Fibroblast of skin of scalp (primary cell): ENCODE measurements around the gene IL2RA.
"Not testable (repeated sequence)": the region's sequence is repeated elsewhere in the genome, so short reads cannot be mapped to it uniquely, and the experiment has no call there.

Experiments used
- DNase-seq: peaks from one replicate; pipeline ENCODE4 v3.0.0-alpha.2; 2013

Gene IL2RA

DNA sequence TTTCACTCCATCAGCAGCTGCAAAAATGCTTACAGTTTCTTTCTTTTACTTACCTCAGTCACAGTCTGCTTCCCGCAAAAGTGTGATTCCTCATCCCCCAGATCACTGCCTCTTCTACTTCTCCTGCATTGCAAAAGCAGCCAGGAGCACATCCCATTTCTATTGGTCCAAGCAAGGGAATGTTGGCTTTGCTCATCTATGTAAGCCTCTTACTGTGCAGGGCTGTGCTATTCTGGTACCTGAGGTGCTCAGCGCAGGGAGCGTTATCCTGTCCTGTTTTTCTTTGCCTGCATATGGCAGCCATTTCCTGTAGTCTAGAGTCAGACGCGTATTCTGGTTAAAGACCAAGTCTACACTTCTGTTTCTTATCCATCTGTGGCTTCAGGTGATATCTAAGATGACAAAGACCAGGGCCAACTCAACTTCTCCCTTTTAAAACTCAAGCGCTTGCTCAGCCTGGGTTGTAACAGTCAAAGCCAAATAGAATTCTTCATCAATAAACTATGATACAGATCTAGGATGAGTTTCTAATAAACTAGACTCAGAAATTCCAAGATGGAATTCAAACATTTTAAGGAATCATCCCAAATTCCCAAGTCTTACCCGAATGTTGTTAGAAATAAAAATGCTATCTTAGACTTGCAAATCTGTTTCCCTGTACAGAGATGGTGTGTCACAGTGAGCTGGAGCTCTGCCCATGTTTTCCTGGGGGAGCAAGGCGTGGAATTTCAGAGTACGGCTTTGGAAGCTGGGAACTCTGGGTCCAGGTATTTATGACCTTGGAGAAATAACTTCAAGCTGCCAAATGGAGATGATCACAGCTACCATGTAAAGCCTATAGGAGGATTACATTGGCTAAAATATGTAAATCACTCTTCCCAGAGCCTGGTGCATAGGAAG, 20.6 kb upstream of the IL2RA start:
- DNase-seq: peak; percentile 13

DNA sequence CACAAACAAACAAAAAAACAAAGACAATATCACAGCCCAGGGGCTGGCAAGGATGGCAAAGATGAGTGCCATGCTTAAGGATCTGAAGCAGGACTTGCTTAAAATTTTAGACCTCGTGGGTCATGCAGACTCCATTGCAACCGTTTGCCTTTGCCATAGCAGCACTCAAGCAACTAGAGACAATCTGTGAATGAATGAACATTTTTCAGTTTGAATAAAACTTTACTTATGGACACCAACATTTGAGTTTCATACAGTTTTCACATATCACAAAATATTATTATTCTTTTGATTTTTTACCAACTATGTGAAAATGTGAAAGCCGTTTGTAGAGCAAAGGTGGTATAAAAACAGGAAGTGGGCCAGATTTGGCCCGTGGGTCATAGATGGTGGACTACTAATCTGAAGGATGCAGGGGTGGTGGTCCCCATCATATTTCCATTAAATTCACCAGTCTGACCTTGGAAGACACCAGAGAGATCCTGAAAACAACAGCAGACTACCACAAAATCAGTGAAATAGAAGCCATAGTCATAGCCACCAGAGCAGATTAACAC, 18.3 kb upstream of the IL2RA start:
- no peak for DNase-seq

DNA sequence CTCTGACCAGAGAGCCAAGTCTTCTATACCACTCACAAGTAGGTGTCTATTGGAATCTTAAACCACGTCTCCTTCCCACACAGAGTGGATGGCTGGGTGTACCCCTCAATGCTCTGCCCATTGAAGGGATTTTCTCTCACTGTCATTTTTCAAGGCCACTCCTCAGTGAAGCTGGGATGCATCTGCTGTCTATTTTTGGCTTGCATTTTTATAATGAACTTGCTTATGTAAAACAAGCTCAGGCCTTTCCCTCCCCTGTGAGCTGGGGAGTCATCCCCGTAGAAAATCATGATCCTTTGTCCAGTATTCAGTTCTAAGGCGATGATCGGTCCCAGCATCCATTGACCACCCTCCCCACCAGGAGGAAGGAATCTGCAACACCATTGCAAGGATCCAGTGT, 16.9 kb upstream of the IL2RA start:
- DNase-seq: no peak

DNA sequence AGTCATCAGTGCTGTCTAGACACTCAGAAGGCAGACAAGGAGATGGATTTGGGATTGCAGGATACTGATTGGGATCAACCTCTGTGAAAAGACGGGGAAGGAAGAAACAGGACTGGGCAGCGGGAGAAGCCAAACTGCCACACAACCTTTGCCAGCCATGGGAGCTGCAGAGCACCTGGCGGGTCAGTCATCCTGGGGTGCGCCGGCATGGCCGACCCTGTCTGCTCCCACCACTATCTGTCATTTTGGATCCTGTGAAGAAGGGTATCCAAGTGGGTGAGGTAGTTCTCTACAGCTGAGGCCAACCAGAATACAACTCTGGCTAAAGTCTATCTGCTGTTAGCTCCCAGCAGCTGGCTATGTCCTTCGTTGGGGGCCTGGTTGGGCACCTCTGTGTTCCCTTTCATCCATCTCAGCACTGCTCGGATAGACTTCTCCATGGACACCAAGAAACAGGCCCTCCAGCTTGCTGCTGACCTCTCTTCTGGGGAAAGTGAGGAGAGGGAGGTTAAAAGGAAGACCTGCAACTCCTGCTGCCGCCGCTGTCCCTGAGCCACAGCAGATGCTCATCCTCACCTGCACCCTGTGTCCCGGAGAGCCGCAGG, 15.0 kb upstream of the IL2RA start:
- no peak for DNase-seq

DNA sequence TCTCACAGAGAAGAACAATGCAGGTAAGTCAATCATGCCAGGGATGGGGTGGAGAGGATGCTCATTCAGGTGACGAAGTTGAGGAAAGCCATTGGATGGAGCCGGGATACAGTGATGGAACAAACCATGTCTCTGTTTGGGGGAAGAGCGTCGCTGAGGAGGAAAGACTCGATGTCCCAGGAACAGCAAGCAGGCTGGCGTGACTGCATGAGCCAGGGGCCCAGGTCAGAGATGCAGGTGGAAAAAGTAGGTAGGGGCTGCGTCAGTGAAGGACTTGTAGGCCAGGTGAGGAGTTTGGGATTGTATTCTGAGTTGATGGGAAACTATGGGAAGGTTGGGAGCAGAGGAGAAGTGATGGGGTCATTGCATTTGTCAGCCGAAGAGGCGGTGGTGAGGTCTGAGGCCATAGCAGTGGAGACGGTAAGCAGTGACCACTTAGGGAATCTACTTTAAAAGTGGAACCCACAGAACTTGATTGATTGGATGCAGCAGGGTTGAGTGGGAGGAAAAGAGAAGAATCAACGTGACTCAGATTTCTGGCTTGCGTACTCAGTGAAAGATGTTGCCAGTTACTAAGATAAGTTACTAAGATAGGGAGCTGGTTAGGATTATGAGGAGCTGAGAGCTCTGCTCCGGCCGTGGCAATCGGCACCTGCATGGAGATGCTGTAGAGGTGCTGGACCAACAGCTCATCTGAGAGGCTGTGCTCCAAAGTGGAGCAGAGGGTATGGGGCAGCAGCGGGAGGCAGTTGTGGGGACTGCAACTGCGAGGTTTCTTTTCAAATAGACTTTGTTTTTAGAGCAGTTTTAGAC, 12.5 kb upstream of the IL2RA start:
- no peak for DNase-seq

DNA sequence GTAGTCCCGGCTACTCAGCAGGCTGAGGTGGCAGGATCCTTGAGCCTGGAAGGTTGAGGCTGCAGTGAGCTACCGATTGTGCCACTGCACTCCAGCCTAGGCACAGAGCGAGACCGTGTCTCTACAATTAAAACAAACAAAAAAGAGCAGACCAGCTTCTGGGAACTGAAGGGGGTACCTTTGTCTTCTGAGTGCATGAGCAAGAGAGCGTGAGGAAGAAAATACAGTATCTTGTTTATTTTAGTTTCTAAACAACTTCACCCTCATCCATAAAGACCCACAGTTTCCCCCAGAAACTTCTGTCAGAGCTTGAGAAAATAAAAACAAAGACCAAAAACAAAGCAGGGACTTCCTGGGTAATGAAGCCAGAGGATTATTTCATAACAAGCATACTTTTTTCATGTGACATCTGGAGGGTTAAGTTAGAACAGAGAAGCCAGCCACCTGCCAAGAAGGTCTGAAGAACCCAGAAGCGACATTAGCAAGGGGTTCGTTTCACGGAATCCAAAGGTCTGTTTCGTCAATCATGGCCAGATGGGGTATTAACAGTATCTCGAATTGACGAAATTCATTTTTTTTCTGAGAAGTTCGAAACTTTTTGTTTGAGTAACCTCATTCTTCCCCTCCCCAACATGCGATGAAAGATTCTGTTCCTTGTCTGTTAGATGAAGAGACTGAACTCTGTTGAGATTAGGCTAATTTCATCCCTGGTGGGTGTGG, 10.2 kb upstream of the IL2RA start:
- DNase-seq: no peak

DNA sequence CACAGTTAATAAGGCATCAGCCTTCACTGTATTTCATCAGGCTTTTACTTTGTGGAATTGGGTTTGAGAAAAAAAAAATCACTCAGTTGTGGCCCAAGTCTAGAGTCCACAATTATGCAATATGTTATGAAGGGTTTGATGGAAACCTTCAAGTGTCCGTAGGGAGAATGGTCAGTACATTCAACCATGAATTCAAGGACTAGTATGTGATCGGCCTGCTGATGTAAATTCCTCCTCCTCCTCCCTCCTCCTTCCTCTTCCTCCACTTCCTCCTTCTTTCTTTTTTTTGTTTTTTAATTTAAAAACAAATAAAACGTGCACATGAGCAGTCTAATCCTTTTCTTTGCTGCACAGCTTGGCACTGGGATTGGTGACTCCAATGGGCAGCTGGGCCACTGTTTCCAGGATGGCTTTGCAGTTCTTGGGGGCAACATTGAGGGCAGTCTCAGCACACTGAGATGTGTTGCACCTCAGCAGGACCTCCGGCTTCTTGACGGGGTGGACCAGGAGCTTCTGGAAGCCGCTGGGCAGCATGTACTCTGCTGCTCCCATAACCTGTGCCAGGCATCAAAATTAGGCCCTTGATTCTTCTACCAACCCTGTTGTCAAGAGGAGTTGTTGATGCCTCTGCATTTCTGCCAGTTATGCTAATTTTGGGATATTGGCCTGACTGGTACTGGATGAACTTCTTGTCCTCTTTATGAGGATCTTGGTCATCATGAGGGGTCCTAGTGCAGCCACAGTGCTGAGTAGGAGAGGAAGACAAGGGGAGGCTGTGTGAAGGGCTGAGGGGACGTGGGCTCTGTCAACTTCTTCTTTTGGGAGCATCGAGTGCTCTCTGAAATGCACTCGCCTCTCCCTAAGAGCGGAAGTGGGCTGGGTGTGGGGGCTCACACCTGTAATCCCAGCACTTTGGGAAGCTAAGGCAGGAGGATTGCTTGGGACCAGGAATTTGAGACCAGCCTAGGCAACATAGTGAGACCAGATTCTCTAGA, 9.3 kb upstream of the IL2RA start:
- DNase-seq: no peak

DNA sequence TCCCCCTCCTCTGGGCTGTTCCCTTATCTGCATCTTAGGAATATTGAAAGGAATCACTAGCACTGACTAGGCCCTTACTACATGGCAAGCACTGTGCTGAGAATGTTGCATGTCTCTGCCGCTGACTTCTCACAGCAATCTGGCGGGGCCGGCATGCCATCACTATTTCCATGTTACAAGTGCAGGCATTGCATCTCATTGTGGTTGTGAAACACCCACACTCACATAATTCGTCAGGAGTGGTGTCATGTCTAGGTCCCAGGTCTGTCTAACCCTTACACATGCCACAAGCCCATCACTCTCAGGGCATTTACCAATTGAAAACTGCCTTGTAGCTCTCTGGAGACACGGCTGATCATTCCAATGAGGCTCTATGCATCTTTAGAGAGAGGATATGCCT, 8.5 kb upstream of the IL2RA start:
- DNase-seq: no peak

DNA sequence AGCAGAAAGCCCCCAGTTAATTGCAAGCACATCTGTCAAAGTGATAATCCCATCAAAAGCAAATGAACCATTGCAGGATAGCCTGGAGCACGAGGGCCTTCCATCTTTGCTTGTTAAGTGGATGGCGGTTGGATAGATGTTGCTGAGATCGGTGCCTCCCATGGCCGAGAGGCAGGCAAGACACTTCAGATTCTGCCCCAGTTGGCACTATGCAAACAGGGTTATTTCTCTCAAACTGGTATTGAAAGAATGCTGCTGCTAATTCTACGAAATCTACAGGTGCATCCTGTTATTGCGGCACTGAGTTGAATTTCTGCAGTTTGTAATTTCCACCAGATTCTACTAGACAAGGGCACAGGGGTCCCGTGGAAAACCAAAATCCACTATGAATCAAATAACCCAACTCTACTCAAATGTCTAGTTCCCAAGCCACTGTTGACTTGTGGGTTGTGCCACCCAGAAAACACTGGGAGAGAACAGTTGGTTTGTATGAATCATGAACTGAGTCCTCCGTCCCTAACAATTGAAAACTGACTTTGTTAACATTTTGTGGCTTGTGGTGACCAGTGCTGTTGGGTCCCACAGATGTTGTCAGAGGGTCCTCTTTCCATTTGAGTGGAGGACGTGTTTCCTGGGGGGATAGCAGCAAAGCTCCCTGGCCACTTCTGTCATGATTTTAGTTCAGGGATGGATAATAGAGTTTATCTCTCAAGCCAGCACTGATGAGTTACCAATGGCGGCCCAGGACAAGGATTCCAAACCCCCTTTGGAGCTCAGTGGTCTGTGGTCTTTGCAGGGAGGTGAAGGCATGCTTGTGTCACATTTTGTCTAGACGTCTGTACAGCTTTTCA, 7.1 kb upstream of the IL2RA start:
- DNase-seq: no peak

DNA sequence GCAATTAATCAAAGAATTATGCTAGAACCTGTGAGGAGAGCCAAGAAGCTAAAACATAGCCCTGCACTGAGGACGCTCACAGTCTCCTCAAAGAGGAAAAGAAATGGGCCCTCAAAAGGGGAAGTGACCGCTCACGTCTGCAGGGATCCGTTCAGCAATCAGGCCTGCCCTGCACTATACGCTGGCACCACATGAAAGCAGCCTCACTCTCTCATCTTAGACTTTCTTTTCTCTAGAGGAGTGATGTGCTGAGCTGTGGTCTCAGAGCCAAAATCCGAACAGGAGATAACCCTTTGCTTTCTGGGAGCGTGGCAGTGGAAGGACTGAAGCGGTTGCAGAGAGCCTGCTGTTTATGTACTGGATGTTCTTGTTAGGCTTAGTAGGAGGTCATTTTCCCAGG, 6.3 kb upstream of the IL2RA start:
- DNase-seq: no peak

DNA sequence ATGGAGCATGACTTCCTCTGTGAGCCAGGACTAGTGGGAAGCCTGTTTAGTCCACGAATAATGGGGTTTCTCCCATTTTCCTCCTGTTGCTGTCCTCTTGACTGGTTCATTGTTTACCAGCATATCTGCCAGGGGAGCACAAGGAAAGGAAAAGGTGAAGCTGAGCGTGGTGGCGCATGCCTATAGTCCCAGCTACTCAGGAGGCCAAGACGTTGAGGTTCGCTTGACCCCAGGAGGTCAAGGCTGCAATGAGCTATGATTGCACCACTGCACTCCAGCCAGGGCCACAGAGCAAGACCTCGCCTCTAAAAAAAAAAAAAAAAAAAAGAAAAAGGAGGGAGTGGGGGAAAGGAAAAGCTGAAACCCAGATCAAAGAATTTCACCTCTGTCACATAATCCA, 5.8 kb upstream of the IL2RA start:
- DNase-seq: no peak

DNA sequence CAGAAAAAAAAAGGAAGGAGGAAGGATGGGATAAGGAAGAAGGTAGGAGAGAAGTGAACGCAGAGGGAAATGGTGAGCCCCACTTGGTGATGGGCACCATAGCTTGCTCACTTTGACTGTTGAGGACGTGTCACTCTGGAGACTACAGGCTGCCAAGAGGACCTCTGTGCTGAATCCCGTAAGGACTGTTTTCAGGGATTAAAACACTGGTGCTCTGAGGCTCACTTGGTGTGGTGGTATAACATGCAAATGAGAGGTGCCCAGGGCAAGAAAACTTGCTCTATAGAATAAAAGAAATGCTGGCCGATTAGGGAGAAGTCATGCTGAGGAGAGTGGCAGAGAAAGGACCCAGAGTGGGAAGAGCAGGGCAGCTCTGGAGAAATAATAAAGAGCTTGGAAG, 5.3 kb upstream of the IL2RA start:
- DNase-seq: no peak

DNA sequence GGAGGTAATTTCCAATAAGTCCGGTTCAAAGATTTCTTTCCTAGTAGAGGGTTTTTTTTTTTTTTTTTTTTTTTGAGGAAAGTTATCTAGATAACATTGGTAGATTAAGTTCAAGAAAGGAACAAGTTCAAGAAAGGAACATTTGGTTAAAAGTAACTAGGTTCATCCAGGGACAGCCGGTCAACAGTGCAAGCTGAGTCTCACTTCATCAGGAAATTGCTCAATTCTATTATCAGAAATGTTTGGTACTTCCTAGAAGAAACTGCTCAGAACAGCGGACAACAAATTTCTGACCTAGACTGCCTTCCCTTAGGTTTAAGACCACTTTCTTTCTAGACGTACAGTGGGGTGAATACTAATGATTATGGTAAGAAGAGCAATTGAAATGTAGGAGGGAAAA, 3.7 kb upstream of the IL2RA start:
- DNase-seq: no peak

DNA sequence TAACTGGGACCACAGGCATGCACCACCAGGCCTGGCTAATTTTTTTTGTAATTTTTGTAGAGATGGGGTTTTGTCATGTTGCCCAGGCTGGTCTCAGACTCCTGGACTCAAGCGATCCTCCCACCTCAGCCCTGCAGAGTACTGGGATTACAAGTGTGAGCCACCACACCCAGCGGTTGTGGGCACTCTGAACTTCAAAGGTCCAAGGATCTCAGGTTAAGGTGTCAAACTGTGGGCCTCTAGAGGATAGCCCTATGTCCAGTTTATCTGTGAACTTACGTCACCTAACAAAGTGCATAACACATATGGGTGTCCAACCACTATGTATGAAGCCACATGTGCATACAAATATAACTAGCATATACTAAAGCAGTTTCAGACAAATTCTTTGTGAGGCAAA, 3.2 kb upstream of the IL2RA start:
- DNase-seq: no peak

DNA sequence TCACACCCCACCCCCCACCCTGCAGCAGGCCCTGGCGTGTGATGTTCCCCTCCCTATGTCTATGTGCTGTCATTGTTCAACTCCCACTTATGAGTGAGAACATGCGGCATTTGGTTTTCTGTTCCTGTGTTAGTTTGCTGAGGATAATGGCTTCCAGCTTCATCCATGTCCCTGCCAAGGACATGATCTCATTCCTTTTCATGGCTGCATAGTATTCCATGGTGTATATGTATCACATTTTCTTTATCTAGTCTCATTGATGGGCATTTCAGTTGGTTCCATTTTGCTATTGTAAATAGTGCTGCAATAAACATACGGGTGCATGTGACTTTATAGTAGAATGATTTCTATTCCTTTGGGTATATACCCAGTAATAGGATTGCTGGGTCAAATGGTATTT, 2.6 kb upstream of the IL2RA start:
- not testable (repeated sequence) for DNase-seq

DNA sequence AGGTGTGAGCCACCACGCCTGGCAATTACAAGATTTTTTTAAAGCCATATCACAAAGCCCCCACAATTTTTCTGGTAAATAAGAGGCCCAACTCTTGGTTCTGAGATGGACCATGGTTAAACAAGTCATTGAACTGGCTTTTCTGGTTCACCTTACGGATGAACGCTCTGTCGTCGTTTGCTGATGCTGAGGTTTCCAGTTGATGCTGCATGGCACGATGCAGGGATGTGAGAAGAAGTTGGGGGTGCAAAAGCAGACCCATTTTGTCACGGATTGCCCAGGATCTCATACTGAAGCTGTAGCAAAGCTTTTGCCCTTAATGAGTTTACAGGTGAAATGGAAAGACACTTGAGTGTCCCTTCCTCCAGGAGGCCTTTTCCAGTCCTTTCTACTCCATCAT, 2.0 kb upstream of the IL2RA start:
- DNase-seq: no peak

DNA sequence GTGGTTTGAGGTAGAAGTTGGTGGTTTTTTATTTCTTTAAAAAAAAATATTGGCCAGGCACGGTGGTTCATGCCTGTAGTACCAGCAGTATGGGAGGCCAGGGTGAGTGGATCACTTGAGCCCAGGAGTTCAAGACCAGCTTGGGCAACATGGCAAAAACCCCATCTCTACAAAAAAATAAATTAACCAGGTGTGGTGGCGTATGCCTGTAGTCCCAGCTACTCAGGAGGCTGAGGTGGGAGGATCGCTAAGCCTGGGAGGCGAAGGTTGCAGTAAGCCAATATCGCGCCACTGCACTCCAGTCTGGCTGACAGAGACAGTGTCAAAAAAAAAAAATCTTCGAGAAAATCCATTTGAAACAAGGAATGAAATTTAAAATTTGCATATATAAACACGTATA, 1.1 kb downstream of the IL2RA start:
- no peak for DNase-seq

DNA sequence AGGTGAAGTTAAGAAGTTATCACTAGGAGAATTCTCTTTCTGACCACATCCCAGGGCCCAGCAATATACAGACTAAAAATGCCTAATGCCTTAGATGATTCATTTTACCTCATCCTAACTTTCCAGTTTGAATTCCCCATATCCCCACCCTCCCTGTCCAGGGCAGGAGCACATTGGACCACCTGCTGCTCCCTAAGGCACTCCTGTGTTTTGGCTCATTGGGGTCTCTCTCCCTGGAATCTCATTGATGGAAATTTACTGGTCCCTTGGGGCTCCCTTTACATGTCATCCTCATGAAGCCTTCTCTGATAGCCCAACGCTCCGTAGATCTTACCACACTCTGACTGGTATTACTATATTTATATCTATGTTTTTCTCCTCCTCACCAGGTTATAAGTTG, 2.7 kb downstream of the IL2RA start:
- no peak for DNase-seq

DNA sequence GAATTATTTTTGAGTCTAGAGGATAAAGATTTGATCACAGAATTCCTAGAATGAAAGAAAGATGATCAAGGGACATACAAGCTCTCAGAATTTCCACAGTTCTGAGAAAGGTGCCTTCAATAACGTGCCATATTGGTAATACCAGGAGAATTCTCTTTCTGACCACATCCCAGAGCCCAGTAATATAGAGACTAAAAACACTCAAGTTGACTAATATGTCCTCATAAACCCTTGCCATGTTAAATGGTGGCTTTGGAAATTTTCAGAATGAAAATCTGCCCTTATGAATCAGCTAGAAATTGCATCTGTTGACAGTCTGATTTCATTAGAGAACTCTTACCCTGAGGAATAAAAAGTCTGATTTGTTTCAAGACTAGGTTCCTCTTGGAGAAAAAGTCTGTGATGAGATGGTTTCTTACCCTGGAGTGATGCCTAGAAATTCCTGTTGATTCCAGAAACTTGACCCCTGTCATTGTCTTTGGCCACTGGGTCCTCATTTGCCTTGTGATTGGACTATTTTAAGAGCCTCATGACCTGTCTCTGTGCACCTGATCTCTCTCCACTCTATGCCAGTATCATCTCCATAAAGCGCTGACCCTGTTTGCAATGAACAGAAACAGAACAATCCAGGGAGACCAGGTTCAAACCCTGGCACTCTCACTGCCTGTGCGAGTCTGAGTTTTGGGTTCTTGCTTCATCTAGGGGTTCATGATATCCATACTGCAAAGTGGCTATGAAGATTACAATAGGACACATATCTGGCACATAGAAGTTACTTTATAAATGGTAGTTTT, 3.3 kb downstream of the IL2RA start:
- DNase-seq: no peak
